ENCODE results near the gene FAM151B.

FAM151B gene

GRCh38 chr5:80487829-80488721 lies at the start of gene FAM151B:
FAM151B (plus strand) TSS chr5:80488100; CDS start chr5:80488124, 24 bp downstream.
- no peak for TF ChIP-seq CTCF (IDR thresholded peaks at IDR 0.05; ENCODE audit: low read depth, low read length)
- peak within 1 kb of the TSS; percentile 74 for H3K4me3 ChIP-seq (ENCODE audit: low read depth, low read length)

- TF ChIP-seq CTCF (IDR thresholded peaks at IDR 0.05; ENCODE audit: low read depth, low read length), result no peak
- no peak overlapping the region for H3K4me3 ChIP-seq (ENCODE audit: low read depth, low read length)
These were observed 49.2 kb upstream of the FAM151B start for GRCh38 chr5:80438739-80439138.

GRCh38 chr5:80439213-80439612 lies 48.7 kb upstream of the FAM151B start:
- no peak overlapping the region for H3K4me3 ChIP-seq (ENCODE audit: low read depth, low read length)
- no peak for TF ChIP-seq CTCF (IDR thresholded peaks at IDR 0.05; ENCODE audit: low read depth, low read length)

- H3K4me3 ChIP-seq (ENCODE audit: low read depth, low read length), result no peak overlapping the region
- TF ChIP-seq CTCF (IDR thresholded peaks at IDR 0.05; ENCODE audit: low read depth, low read length), result no peak
These were observed 45.2 kb upstream of the FAM151B start for GRCh38 chr5:80442742-80443141.

GRCh38 chr5:80453366-80453765 lies 34.5 kb upstream of the FAM151B start:
- TF ChIP-seq CTCF (IDR thresholded peaks at IDR 0.05; ENCODE audit: low read depth, low read length), result no peak
- no peak overlapping the region for H3K4me3 ChIP-seq (ENCODE audit: low read depth, low read length)

GRCh38 chr5:80463269-80463668 lies 24.6 kb upstream of the FAM151B start:
- H3K4me3 ChIP-seq (ENCODE audit: low read depth, low read length), result no peak overlapping the region
- TF ChIP-seq CTCF (IDR thresholded peaks at IDR 0.05; ENCODE audit: low read depth, low read length), result no peak

GRCh38 chr5:80466669-80467485 lies 21.0 kb upstream of the FAM151B start:
- no peak for TF ChIP-seq CTCF (IDR thresholded peaks at IDR 0.05; ENCODE audit: low read depth, low read length)
- no peak overlapping the region for H3K4me3 ChIP-seq (ENCODE audit: low read depth, low read length)
